SK-N-MC (cell line): ENCODE data around the gene RGS10.

ENCODE experiments used
- EZH2 ChIP-seq: fragments of 200-600 bp; sonication (generic); IDR thresholded peaks from one replicate; pipeline ENCODE4 v1.6.1; 2017; ENCODE audit warnings: antibody characterized with exemption
- POLR2AphosphoS5 ChIP-seq: IDR thresholded peaks from 2 replicates; pipeline ENCODE4 v1.6.1; 2012; ENCODE audit warnings: mild to moderate bottlenecking, low read depth, low read length, borderline replicate concordance

DNA sequence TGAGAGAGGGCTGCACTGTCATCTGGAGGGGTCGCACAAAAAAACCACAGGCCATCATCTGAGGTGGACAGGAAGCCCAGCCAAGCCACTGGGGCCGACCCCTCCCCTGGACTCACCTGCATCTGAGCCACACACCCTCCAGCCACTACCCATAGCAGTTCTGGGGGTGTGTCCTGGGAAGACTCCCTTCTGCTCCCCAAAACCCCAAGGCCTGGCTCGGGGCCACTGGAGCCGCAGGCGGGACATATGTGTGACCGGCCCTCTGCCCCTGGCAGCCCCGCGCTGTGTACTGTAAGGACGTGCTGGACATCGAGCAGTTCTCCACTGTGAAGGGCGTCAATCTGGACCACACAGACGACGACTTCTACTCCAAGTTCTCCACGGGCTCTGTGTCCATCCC is 90.1 kb downstream of the RGS10 start:
- TF ChIP-seq POLR2AphosphoS5 (no peak), EZH2 (no peak)
